Ecto neural progenitor cell (in vitro differentiated cells): ENCODE measurements around the gene NRXN3.

Experiments
- DNase-seq: peaks from one replicate; pipeline ENCODE4 v3.0.0-alpha.2; 2018; ENCODE audit warnings: low spot score

Gene NRXN3

DNA sequence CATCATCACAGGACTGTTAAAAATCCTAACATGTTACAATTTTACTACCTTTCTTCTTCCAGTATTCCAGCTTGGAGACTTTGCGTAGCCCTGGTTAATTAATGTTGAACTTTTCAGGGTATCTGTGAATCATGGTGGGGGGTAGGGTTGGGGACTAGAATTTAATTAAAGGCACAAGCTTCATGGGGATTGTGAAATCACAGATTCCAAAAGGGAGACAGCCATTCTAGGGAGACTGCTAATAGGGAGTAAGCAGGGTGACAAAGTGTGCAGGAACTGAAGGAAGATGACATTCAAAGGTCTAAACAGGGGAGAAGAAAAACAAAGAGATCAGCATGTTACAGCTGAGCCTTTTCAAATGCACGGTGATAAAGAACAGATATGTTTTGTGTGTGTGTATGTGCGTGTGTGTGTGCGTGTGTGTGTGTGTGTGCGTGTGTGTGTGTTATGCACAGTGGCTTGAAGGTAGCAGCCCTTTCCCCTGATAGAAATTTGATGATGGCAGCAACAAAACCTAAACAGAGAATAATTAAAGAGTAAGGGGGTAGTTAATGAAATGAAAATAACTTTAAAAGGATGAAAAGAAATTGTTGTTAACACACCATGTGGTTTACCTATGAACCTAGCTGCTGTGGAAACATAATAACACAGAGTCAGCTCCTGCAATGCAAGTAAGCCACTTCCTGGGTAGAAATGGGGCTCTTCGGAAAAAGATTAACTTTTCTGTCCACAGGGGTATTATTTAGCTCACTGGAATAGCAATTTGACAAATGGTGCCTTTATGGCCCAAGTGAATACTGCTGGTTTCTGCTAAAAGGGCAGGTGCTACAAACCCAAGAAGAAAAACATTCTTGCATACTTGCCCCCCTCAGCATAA, 1459.5 kb downstream of the NRXN3 start:
- no peak for DNase-seq

GRCh38 chr14:79630288-79630960, 1460.3 kb downstream of the NRXN3 start:
- no peak for DNase-seq

DNA sequence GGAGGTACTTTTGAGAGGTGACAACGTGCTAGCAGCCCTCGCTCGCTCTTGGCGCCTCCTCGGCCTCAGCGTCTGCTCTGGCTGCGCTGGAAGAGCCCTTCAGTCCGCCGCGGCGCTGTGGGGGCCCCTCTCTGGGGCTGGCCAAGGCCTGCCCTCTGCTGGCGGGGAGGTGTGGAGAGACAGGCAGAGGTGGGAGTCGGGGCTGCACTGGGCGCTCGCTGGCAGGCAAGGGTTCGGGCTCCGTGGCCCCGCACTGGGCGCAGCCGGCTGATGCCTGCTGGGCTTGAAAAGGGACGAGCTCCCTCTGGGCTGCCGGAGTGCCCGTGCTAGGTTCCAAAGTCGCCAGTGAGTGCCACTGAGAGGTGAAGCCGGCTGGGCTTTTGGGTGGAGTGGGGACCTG, 1461.1 kb downstream of the NRXN3 start:
- DNase-seq = no peak

GRCh38 chr14:79638672-79639266, 1468.6 kb downstream of the NRXN3 start:
- DNase-seq = no peak

- DNase-seq = no peak
These were observed 1469.4 kb downstream of the NRXN3 start for GRCh38 chr14:79639613-79640012.

DNA sequence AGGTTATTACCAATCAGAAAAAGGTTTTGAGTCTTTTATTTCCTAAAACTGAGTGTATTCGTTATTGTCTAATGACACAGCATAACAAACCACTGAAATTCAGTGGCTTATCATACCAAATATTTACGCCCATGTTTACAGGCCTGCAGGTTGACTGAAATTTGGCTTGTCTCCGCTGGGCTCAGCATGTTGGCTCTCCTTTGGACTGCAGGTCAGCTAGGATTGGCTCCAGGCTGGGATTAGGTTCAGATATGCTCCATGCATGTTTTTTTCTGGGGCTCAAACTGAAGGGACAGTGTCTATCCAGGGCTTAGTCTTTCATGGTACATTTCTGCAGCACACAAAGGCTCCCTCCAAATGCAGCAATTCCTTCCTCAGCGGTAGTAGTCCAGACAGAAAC, 1471.2 kb downstream of the NRXN3 start:
- no peak for DNase-seq

- DNase-seq = no peak
These were observed 1473.0 kb downstream of the NRXN3 start for GRCh38 chr14:79643132-79643531.

DNA sequence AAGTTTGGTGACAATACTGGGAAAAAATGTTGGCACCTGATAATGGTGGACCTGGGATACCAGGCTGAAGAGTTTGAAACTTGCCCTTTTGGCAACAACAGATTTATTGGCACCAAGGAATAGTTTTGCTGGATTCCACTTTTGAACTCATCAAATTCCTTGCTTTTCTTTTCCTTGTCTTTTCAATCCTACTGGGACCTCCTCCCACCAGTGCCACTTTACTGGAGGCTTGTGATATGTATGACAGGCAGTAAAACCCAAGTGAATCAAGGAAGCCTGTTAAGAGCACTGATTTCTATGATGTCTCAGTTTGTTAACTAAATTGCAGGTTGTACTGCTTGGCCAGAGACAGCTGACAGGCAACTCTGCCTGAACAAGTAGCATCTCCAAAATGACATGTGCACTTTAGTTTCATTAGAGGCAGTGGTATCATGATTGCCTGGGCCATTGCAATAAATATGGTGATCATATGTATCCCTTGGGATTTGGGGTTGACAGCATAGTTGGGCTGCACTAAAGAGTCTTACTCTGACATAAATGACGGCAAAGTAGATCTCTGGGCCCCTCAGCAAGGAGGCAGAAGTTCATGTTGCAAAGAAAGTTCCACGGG, 1475.7 kb downstream of the NRXN3 start:
- DNase-seq = no peak

- DNase-seq = no peak
These were observed 1479.7 kb downstream of the NRXN3 start for GRCh38 chr14:79649856-79650255.

GRCh38 chr14:79652513-79653307, 1482.5 kb downstream of the NRXN3 start:
- DNase-seq = no peak

GRCh38 chr14:79656056-79656455, 1485.9 kb downstream of the NRXN3 start:
- no peak for DNase-seq

GRCh38 chr14:79656496-79656895, 1486.3 kb downstream of the NRXN3 start:
- DNase-seq = no peak

DNA sequence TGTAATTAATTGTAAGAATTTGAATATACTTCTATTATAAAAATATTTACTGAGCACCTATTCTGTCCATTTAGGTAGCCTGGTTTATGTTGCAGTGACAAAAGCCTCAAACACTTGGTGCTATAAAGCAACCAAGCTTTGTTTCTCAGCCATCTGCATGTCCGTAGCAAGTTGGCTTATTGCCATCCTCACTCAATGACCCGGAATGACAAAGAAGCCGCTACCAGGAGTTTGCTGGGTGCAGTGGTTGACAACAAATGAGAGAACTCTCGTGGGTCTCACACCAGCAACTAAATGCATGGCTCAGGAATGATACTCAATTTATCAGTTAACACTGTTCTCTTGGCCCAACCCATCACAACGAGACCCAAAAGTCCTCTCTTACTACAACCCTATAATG, 1488.0 kb downstream of the NRXN3 start:
- DNase-seq = no peak

DNA sequence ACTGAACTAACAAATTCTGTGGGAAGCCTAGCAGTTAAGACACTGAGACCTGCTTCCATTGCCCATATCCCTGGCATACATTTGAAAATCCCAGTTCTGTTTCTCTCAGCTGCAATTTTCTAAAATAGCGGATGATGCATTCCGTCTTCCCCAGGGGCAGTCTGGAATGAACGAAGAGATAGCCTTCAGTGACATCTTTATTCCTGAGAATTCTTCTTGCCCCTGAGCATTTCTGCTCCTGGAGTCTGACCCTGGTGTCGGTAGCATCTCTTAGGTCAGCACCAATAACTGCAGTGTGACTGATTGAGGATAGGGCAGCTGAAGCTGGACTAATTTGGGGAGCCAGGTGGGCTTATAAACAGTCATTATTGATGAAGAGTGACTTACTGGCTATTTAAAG, 1488.6 kb downstream of the NRXN3 start:
- DNase-seq = no peak

- no peak for DNase-seq
These were observed 1490.1 kb downstream of the NRXN3 start for GRCh38 chr14:79660053-79660939.

- no peak for DNase-seq
These were observed 1491.6 kb downstream of the NRXN3 start for GRCh38 chr14:79661752-79662151.

- no peak for DNase-seq
These were observed 1493.3 kb downstream of the NRXN3 start for GRCh38 chr14:79663453-79663852.

DNA sequence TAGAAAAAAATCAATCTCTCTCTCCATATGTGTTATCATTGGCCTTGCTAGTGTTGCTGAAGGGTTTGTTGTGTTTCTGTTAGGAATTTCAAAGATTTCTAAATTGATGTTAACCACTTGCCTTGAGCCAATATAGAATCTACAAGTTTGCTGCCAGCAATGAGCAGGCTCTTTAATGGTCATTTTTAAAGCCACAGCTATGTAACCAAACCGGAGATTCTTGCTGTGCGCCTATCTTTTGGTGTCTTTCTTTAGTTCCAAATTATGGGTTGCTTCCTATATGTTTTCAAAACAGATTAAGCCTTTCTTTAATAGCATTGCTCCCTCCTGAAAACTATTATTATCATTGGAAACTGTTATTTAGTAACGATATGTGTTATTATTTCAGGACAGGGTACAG, 1495.4 kb downstream of the NRXN3 start:
- no peak for DNase-seq

GRCh38 chr14:79668951-79669350, 1498.8 kb downstream of the NRXN3 start:
- no peak for DNase-seq

GRCh38 chr14:79670811-79671210, 1500.6 kb downstream of the NRXN3 start:
- DNase-seq = no peak

- no peak for DNase-seq
These were observed 1509.9 kb downstream of the NRXN3 start for GRCh38 chr14:79680087-79680486.
